CD1c-positive myeloid dendritic cell (primary cell): ENCODE data around the gene SOD2.
A peak's percentile ranks its signal among the peaks of the same experiment; 100 is the strongest.
"Not testable (repeated sequence)": the region's sequence is repeated elsewhere in the genome, so short reads cannot be mapped to it uniquely, and the experiment has no call there.

ENCODE experiments used
- DNase-seq: peaks from one replicate; pipeline ENCODE4 v3.0.0-alpha.2; 2016; ENCODE audit errors: extremely low spot score

The SOD2 gene

GRCh38 chr6:159693128-159693893 lies at the start of gene SOD2:
Gene SOD2 (minus strand): TSS chr6:159693241. CDS start chr6:159693167, 74 bp downstream.
- peak; percentile 88 for DNase-seq

DNA sequence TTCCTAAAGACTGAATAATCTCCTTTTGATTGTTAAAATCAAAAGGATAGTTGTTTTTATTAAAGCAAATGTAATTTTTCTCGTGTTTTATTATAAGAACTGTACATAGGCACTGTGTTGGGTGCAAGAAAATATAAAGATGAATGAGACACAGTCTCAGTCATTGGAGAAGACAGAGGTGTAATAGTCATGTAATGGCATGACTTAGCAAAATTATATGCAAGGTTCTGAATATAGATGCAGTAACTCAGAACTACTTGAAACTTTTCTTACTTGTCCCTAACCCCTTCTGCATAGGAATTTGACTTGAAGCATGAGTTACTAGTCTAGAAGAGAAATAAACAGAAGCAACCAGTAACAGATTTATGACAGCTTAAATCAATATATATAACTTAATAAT lies 49.1 kb upstream of the SOD2 start:
- DNase-seq = no peak

GRCh38 chr6:159739341-159739740 lies 46.3 kb upstream of the SOD2 start:
- DNase-seq = peak; percentile 35

- no peak for DNase-seq
These were observed 43.9 kb upstream of the SOD2 start for GRCh38 chr6:159736908-159737307.

DNA sequence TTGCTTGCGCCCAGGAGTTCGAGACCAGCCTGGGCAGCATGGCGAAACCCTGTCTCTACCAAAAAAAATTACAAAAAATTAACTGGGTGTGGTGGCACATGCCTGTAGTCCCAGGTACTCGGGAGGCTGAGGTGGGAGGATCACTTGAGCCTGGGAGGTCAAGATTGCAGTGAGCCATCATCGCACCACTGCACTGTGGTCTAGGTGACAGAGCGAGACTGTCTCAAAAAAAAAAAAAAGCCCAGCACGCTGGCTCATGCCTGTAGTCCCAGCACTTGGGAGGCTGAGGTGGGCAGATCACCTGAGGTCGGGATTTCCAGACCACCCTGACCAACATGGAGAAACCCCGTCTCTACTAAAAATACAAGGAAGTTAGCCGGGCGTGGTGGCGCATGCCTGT lies 40.4 kb upstream of the SOD2 start:
- not testable (repeated sequence) for DNase-seq

- DNase-seq = not testable (repeated sequence)
These were observed 39.5 kb upstream of the SOD2 start for GRCh38 chr6:159732550-159732949.

DNA sequence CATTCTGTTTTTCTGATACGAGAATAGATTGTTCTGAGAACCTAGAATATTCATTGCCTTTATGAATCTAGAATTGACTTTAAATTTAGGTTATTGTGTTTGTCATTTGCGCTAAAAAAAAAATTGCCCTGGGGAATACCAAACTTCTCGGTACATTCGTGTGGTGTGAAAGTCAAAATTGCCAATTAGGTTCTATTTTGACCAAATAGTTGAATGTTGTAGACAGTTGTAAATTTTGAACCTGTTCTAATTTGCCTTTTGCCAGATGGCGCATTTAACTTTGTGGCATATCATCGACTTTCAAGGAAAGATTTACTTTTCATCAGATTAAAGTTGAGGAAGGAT lies 37.3 kb upstream of the SOD2 start:
- DNase-seq = no peak

GRCh38 chr6:159729598-159730331 lies 36.7 kb upstream of the SOD2 start:
- peak; percentile 52 for DNase-seq

DNA sequence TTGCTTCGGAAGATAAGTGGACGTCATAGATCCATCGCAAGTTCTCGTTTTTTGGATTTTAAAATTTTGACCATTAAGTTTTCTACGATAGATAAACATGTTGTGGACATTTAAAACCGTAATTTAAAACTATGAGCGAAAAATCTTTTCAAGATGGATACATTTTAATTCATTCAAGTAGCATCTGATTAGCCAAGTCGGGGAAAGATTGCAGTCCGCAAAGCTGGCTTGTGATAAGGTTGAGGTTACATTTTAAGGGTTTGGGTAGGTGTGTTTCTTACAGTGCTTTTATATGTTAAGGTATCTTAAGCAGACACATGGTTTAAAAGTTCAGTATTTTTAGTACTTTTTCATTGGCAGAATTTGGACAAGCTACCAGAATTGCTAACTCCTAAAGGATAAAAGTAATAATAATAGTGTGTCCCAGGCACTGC lies 35.5 kb upstream of the SOD2 start:
- peak; percentile 19 for DNase-seq

DNA sequence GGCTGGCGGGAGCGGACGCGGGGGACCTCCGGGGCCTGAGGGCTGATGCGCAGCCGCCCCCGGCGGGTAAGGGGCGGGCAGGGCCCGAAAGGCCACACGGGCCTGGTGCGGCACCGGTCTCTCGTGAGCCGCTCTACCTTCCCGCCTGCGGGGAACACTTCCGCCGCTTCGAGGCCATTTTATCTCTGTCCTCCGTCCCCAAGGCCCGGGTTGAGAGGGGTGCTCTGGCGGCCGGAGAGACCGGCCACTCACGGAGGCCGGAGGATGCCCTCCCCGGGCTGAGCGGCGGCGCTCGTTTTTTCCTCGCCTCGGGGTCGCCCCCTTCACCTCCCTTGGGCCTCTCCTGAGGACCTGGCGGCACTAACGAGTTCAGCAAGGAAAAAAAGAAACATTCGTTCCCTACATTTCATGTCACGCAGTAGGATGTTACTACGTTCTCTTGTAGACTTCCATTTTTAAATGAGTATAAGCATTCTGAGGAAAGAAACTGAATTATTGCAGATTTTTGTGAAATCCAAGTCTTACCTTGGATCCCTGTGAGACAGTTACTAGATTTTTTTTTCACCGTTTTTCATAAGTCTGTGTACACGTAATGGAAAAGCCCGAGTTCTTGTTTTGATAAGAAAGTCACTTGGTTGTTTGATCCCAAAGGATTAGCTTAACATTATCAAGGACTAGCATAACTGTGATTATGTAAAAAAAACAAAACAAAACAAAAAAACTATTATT lies 34.8 kb upstream of the SOD2 start:
- DNase-seq = peak; percentile 60

GRCh38 chr6:159726918-159727716 lies 34.1 kb upstream of the SOD2 start, which contains the start of gene WTAP:
Gene WTAP (plus strand): TSS chr6:159727506. CDS start chr6:159736266, 8,760 bp downstream.
- DNase-seq = peak; percentile 95

DNA sequence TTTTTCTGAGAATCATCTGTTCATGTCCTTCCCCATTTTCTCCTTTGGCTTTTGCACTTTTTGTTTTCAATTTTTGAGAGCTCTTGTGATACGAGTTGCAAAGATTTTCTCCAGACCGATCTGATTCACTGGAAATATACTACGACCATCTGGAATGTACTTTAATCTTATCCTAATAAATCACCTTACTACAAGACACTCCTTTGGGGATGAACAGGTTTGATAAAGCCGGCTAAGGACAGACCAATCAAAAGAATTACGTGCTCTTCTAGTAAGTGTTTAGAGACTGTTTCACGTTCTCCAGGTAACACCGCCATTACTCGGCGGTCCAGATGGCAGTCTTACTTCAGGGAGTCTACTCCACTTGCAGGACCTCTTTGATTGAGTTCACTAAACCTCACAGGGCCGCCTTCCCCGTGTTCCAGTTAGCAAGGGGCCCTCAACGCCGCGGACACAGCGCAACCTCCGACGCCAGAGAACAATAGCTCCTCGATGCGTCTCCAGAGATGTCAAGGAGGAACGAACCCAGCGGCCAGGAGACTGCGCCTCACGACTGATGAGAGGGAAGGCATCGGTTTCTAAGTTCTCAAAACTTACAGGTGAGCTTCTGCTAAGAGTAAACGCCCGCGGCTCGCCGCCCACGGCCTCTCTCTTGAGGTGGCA lies 33.3 kb upstream of the SOD2 start:
- peak; percentile 15 for DNase-seq

DNA sequence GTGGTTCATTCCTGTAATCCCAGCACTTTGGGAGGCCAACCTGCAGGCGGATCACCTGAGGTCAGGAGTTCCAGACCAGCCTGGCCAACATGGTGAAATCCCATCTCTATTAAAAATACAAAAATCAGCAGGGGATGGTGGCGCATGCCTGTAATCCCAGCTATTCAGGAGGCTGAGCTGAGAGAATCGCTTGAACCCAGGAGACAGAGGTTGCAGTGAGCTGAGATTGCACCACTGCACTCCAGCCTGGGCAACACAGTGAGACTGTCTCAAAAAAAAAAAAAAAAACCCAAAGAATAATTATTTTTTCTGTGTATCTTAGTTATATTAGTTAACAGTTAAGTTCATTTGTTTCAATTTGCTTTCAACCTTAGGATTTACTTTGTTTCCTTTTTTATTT lies 32.2 kb upstream of the SOD2 start:
- not testable (repeated sequence) for DNase-seq

GRCh38 chr6:159724778-159725177 lies 31.7 kb upstream of the SOD2 start:
- DNase-seq = no peak

DNA sequence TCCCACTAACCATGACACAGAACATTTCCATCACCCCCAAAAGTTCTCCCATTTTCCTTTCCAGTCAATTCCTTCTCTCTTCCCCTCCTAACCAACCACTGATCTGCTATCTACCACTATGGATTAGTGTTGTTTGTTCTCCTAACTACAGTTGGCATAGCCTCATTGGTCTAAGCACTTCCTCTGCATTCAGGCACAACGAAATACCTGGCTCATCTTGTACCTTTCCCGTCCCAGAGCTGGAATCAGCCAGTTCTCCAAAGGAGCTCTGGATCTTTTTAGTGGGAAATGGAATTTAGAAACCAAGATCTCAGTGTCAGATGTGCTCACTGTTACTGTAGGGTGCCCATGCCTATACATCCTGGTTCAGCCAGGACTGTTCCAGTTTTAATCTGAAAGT lies 30.2 kb upstream of the SOD2 start:
- no peak for DNase-seq

DNA sequence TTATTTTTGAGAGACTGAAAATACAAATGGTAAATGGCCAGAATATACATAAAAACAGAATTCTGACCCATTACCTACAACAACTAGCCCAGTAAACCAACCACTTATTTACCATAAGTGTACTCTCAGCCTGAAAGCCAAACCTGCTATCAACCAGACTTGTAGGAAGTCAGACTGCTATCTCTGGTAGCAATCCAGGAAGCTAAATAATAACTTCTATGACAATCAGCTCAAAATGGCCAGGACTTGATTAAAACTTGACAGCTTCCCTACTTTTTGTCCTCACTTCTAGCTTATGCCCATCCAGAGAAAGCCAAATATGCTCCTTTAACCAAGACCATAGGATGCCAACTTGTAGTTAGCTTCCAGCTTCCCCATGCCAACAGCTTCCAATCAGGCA lies 29.6 kb upstream of the SOD2 start:
- no peak for DNase-seq

DNA sequence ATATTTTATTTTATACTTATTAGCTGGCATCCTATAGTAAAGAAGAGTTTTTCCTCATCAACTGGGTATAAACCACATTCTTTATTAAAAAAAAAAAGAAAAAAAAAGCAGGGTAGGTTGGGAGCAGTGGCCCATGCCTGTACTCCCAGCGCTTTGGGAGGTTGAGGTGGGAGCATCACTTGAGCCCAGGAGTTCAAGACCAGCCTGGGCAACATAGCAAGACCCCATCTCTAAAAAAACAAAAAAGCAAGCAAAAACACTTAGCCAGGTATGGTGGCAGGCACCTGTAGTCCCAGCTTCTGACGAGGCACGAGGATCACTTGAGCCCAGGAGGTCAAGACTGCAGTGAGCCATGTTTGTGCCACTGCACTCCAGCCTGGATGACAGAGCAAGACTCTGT lies 28.9 kb upstream of the SOD2 start:
- not testable (repeated sequence) for DNase-seq

- peak; percentile 41 for DNase-seq
These were observed 27.7 kb upstream of the SOD2 start for GRCh38 chr6:159720708-159721107.

DNA sequence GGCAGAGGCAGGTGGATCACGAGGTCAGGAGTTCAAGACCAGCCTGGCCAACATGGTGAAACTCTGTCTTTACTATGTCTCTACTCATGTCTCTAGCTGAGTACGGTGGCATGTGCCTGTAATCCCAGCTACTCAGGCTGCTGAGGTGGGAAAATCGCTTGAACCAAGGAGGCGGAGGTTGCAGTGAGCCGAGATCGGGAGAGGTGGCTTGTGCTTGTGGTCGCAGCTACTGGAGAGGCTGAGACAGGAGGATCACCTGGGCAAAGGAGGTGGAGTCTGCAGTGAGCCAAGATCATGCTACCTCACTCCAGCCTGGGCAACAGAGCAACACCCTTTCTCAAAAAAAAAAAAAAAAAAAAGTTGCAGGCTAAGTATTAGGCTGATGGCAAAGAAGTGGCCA lies 26.2 kb upstream of the SOD2 start:
- no peak for DNase-seq

GRCh38 chr6:159718634-159719033 lies 25.6 kb upstream of the SOD2 start:
- no peak for DNase-seq
